Osteocyte (in vitro differentiated cells): ENCODE data around the gene LCMT1. TPM values are rescaled to one million over a fixed set of nuclear protein-coding genes. Genes with fewer than 3 reads are reported as not detected.

ENCODE experiments used
- DNase-seq: peaks from one replicate; pipeline ENCODE4 v3.0.0; 2021; ENCODE audit warnings: mixed read lengths; ENCODE audit not compliant: unreplicated experiment; ENCODE audit errors: extremely low spot score
- H3K27ac Mint-ChIP-seq: one replicate; pipeline ENCODE4 v1.8.0; 2021; ENCODE audit warnings: mild to moderate bottlenecking, mixed read lengths; ENCODE audit not compliant: unreplicated experiment
- H3K27me3 Mint-ChIP-seq: one replicate; pipeline ENCODE4 v1.8.0; 2021; ENCODE audit warnings: mixed read lengths; ENCODE audit not compliant: unreplicated experiment
- H3K36me3 Mint-ChIP-seq: one replicate; pipeline ENCODE4 v1.8.0; 2021; ENCODE audit warnings: mixed read lengths; ENCODE audit not compliant: unreplicated experiment
- H3K4me1 Mint-ChIP-seq: one replicate; pipeline ENCODE4 v1.8.0; 2021; ENCODE audit warnings: mixed read lengths; ENCODE audit not compliant: unreplicated experiment
- H3K4me3 Mint-ChIP-seq: one replicate; pipeline ENCODE4 v1.8.0; 2021; ENCODE audit warnings: mild to moderate bottlenecking, moderate library complexity, mixed read lengths; ENCODE audit not compliant: unreplicated experiment
- H3K9me3 Mint-ChIP-seq: one replicate; pipeline ENCODE4 v1.8.0; 2021; ENCODE audit warnings: mixed read lengths; ENCODE audit not compliant: unreplicated experiment
- total RNA-seq: library from RNA; stranded (reverse); gene quantifications from 2 replicates; pipeline ENCODE4 v1.2.1, GENCODE V29; 2021
- TF ChIP-seq, protein P1 (sequence below): fragments of 200-600 bp; sonication (generic); IDR thresholded peaks from 2 replicates; pipeline ENCODE4 v1.5.0; 2021; ENCODE audit warnings: antibody characterized with exemption, mild to moderate bottlenecking, moderate library complexity

LCMT1 gene
- total RNA-seq, 1 donor from 2014 or later = 52.2 TPM

DNA sequence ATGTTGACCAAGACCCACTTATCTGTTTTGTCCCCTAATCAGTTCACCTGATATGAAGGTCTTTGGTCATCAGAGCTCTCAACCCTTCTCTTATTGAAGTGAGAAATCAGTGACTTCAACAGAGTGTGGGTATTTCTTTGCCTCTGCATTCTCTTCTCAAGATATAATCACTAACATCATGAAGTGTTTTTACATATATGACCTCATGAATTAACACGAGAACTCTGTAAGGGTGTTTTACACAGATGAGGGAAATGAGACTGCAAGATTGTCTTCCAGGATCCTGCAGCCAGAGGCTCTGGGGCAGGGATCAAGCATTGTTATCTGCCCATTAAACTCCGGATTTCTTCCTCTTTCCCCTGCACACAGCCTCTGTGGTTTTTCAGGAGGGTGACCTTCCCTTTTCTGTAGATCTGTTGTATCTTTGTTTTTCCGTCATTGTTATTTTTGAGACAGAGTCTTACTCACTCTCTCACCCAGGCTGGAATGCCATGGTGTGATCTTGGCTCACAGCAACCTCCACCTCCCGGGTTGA lies 22.7 kb downstream of the LCMT1 start:
- TF ChIP-seq, protein P1, sequence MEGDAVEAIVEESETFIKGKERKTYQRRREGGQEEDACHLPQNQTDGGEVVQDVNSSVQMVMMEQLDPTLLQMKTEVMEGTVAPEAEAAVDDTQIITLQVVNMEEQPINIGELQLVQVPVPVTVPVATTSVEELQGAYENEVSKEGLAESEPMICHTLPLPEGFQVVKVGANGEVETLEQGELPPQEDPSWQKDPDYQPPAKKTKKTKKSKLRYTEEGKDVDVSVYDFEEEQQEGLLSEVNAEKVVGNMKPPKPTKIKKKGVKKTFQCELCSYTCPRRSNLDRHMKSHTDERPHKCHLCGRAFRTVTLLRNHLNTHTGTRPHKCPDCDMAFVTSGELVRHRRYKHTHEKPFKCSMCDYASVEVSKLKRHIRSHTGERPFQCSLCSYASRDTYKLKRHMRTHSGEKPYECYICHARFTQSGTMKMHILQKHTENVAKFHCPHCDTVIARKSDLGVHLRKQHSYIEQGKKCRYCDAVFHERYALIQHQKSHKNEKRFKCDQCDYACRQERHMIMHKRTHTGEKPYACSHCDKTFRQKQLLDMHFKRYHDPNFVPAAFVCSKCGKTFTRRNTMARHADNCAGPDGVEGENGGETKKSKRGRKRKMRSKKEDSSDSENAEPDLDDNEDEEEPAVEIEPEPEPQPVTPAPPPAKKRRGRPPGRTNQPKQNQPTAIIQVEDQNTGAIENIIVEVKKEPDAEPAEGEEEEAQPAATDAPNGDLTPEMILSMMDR = no peak
- Mint-ChIP-seq H3K9me3 (no peaks in the 10 kb centered on the region), H3K4me1 (no peaks in the 10 kb centered on the region), H3K27me3 (no peaks in the 10 kb centered on the region), H3K27ac (no peak overlapping the region), H3K36me3 (peaks cover 25% of the 10 kb centered on the region), H3K4me3 (no peak overlapping the region)
- DNase-seq = no peak

DNA sequence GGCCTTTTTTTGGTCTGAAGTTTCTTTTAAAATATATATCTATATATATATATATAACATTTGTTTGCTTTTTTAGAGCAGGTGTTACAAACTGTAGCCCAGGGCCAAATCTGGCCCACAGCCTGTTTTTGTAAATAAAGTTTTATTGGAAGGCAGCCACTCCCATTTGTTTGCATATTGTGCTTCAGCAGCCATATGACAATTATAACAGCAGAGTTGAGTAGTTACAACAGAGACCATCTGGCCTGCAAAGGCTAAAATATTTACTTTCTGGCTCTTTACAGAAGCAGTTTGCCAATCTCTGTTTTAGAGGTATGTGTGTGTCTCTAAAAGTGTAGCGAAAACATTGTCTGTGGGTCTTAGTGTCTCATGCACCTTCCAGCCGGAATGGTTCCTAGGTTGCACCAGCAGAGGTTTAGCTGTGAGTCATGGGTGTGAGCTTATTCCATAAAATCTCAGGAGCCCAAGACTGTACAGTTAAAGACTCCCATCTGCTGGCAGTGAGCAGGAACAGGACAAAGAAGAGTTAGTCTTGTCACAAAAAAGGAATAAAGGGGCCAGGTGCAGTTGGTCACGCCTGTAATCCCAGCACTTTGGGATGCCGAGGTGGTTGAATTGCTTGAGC lies 23.8 kb downstream of the LCMT1 start:
- no peak for DNase-seq
- Mint-ChIP-seq H3K27ac (no peak overlapping the region), H3K9me3 (no peaks in the 10 kb centered on the region), H3K27me3 (no peaks in the 10 kb centered on the region), H3K4me1 (peaks cover 2% of the 10 kb centered on the region), H3K36me3 (peaks cover 26% of the 10 kb centered on the region), H3K4me3 (no peak overlapping the region)
- TF ChIP-seq, protein P1 = peak; percentile 21

DNA sequence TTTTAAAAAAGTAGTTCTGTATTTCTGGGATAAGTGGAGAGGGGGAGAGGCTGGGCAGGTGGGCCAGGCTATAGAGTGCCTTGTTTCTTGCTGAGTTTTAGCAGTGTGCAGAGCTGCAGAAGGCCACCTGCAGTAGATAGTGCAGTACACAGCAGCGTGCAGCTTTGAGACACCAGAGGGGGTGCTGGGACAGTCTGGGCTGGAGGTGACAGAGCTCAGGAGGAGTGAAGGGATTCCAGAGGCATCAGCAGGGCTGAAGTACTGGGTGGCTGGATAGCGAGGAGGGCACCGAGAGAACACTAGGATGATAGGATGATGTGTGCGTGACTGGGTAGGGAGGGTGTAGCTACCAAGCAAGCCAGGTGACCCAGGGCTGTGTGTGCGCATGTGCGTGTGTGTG lies 26.6 kb downstream of the LCMT1 start:
- H3K27me3 Mint-ChIP-seq = no peaks in the 10 kb centered on the region
- peaks cover 4% of the 10 kb centered on the region for H3K4me1 Mint-ChIP-seq
- H3K4me3 Mint-ChIP-seq = no peak overlapping the region
- TF ChIP-seq, protein P1 = no peak
- H3K9me3 Mint-ChIP-seq = no peaks in the 10 kb centered on the region
- DNase-seq = no peak
- H3K36me3 Mint-ChIP-seq = peaks cover 37% of the 10 kb centered on the region
- no peak overlapping the region for H3K27ac Mint-ChIP-seq

DNA sequence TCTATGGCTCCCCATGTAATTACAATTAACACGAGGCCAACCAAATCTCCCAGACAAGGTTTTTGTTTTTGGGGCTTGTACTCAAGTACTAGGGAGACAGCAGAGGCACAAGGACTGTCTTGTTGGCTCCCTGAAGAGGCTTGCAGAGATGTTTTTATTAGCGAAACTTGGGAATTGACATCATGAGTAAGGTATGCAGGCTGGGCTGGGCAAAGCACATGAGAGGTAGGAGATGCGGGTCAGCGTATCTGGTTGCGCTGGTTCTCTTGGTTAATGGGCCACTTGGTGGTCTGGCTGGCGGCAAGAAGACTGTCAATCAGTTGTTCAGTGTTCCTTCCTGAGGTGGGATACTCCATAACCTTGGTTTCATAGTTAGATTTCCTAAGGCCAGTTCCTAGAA lies 28.9 kb downstream of the LCMT1 start:
- DNase-seq = no peak
- H3K27me3 Mint-ChIP-seq = no peaks in the 10 kb centered on the region
- H3K9me3 Mint-ChIP-seq = no peaks in the 10 kb centered on the region
- TF ChIP-seq, protein P1 = no peak
- peaks cover 31% of the 10 kb centered on the region for H3K36me3 Mint-ChIP-seq
- peaks cover 4% of the 10 kb centered on the region for H3K4me1 Mint-ChIP-seq
- H3K4me3 Mint-ChIP-seq = no peak overlapping the region
- H3K27ac Mint-ChIP-seq = no peak overlapping the region

DNA sequence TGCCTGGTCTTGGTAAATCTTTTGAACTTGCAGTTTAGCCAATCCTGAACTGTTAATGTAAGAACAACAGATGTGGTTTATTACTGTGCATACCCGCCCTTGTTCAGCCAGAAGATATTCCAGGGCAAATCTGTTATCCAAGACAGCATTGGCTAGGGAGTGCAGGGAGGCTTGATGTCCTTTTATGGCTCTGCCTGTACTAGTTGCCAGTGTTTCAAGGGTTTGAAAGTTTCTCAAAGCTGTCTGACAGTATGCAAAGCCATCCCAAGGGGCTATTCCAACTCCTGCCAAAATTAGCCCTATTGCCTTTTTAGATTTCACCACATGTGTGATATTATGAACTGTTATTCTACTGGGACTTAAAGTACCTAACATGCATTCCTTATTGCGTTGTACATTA lies 30.1 kb downstream of the LCMT1 start:
- TF ChIP-seq, protein P1 = no peak
- Mint-ChIP-seq H3K27me3 (no peaks in the 10 kb centered on the region), H3K27ac (no peak overlapping the region), H3K36me3 (peaks cover 28% of the 10 kb centered on the region), H3K4me3 (no peak overlapping the region), H3K4me1 (peaks cover 4% of the 10 kb centered on the region), H3K9me3 (no peaks in the 10 kb centered on the region)
- no peak for DNase-seq
